Neural crest cell (in vitro differentiated cells): ENCODE data around the gene TTC34. TPM values are rescaled to one million over a fixed set of nuclear protein-coding genes. Genes with fewer than 3 reads are reported as not detected.

ENCODE experiments used
- DNase-seq: peaks from one replicate; pipeline ENCODE4 v3.0.0; 2021; ENCODE audit warnings: low read depth, mixed read lengths, low spot score
- H3K27ac Mint-ChIP-seq: one replicate; pipeline ENCODE4 v1.8.0; 2021; ENCODE audit warnings: mild to moderate bottlenecking, mixed read lengths; ENCODE audit not compliant: unreplicated experiment
- H3K27me3 Mint-ChIP-seq: 2 replicates; pipeline ENCODE4 v1.8.0; 2021; ENCODE audit warnings: low read depth, mild to moderate bottlenecking, mixed read lengths
- H3K36me3 Mint-ChIP-seq: 2 replicates; pipeline ENCODE4 v1.8.0; 2021; ENCODE audit warnings: low read depth, mild to moderate bottlenecking, mixed read lengths
- H3K4me1 Mint-ChIP-seq: 2 replicates; pipeline ENCODE4 v1.8.0; 2021; ENCODE audit warnings: mixed read lengths
- H3K4me3 Mint-ChIP-seq: one replicate; pipeline ENCODE4 v1.8.0; 2021; ENCODE audit warnings: mild to moderate bottlenecking, mixed read lengths
- H3K9me3 Mint-ChIP-seq: 2 replicates; pipeline ENCODE4 v1.8.0; 2021; ENCODE audit warnings: mixed read lengths
- CTCF ChIP-seq: fragments of 200-600 bp; sonication (generic); conservative IDR thresholded peaks from 2 replicates; pipeline ENCODE4 v1.5.0; 2021; ENCODE audit warnings: antibody characterized with exemption, mild to moderate bottlenecking
- total RNA-seq: library from RNA; stranded (reverse); gene quantifications from 2 replicates; pipeline ENCODE4 v1.2.1, GENCODE V29; 2021

TTC34 gene
- total RNA-seq, 1 donor from 2014 or later: 2.7 TPM

DNA sequence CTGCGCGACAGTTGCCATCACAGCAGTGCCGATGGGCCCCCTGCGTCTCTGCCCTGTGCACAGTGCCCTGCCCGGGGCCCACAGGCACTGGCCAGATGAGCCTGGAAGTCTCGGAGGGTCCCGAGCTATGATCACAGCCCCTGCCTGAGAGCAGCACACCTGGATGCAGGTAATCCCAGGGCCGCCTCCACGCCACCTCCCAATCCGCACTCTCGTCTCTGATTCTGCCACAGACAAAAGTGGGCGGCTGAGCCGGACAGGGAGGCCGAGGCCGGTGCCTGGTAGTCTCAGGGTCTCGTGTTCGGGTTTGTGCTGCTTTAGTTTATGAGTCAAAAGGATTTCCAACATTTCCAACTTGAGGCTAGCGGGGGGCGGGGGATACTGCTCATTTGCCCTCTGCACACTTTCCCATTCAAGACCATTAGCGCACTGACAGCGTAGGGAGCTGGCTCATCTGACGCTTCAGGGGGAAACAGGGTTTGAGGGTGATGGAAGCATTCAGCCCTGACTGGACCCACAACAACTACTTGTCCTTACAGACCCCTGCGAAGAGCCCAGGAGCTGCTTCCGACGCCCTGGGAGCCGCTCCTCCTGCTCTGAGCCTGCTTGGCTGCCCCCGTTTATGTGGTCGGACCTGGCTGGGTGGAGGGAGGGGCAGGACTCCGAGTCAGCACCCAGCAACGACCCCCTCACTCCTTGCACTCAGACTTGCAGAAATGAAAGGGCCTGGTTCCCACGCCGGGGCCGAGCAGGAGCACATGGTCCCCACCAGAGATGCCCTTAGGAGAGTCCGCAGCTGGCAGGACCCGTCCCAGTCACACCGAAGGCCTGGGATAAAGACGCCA lies 1.8 kb upstream of the TTC34 start:
- no peak for TF ChIP-seq CTCF
- no peak for DNase-seq
- Mint-ChIP-seq H3K27me3 (no peaks in the 10 kb centered on the region), H3K36me3 (peaks cover 3% of the 10 kb centered on the region), H3K4me1 (no peaks in the 10 kb centered on the region), H3K4me3 (no peak overlapping the region), H3K9me3 (peaks cover 2% of the 10 kb centered on the region), H3K27ac (no peak overlapping the region)

- H3K36me3 Mint-ChIP-seq: peaks cover 3% of the 10 kb centered on the region
Observed at GRCh38 chr1:2802421-2802961, 998 bp upstream of the TTC34 start.

GRCh38 chr1:2801046-2801445 lies 447 bp downstream of the TTC34 start:
- Mint-ChIP-seq H3K27me3 (no peaks in the 10 kb centered on the region), H3K4me1 (no peaks in the 10 kb centered on the region), H3K27ac (no peak overlapping the region), H3K36me3 (peaks cover 3% of the 10 kb centered on the region), H3K4me3 (no peak overlapping the region), H3K9me3 (no peaks in the 10 kb centered on the region)
- TF ChIP-seq CTCF: no peak
- DNase-seq: no peak

More at GRCh38 chr1:2802421-2802961, 998 bp upstream of the TTC34 start:
- H3K4me1 Mint-ChIP-seq: no peaks in the 10 kb centered on the region
- no peak for DNase-seq
- H3K4me3 Mint-ChIP-seq: no peak overlapping the region
- H3K27me3 Mint-ChIP-seq: no peaks in the 10 kb centered on the region
- H3K27ac Mint-ChIP-seq: no peak overlapping the region
- H3K9me3 Mint-ChIP-seq: peaks cover 2% of the 10 kb centered on the region
- TF ChIP-seq CTCF: no peak

DNA sequence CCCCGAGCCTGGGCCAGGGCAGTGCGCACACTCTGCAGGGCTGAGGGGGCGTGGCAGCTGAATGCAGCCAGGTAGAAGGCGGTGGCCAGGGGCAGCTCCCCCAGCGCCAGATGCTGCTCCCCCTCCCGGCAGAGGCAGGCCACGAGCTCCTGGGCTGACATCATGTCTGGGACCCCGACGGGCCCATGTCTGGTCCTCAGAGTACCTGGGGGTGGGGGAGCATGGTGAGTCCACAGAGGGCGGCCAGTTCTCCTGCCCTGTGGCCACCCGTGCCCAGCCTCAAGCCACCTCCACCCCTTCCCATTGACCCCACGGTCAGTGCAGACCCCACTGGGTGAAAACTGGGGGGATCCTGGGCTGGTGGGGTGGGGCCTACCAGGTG lies 838 bp downstream of the TTC34 start:
- no peaks in the 10 kb centered on the region for H3K9me3 Mint-ChIP-seq

More for the DNA sequence above, 838 bp downstream of the TTC34 start:
- Mint-ChIP-seq H3K27me3 (no peaks in the 10 kb centered on the region), H3K4me3 (no peak overlapping the region), H3K4me1 (no peaks in the 10 kb centered on the region), H3K27ac (no peak overlapping the region), H3K36me3 (peaks cover 5% of the 10 kb centered on the region)
- TF ChIP-seq CTCF: no peak
- DNase-seq: no peak
